Measurements from ENCODE around the gene NKX2-2. TPM values are rescaled to one million over a fixed set of nuclear protein-coding genes. Genes with fewer than 3 reads are reported as not detected.

NKX2-2 gene
- total and polyA plus RNA-seq, 2 donors (not counting 3 experiments of a cell fraction or from before 2014, with no cell fraction given): not detected

- TF ChIP-seq JUN (IDR thresholded peaks at IDR 0.05; ENCODE audit: borderline replicate concordance, insufficient read depth, insufficient read length, low read depth): no peak
- TF ChIP-seq CTCF (IDR thresholded peaks at IDR 0.05; ENCODE audit: extremely low read depth in 1 of 2, insufficient read depth in 1 of 2, low read depth in 1 of 2, low read length in 2 of 2): no peak
- TF ChIP-seq POLR2AphosphoS5 (IDR thresholded peaks at IDR 0.05; ENCODE audit: insufficient read depth, low read depth, low read length): no peak
- TF ChIP-seq FOS (IDR thresholded peaks at IDR 0.05; ENCODE audit: borderline replicate concordance, insufficient read depth, low read length): no peak
- no peak for TF ChIP-seq EZH2 (IDR thresholded peaks at IDR 0.05; ENCODE audit: borderline replicate concordance, low read depth, low read length, severe bottlenecking)
- no peak for TF ChIP-seq MAX (IDR thresholded peaks at IDR 0.05; ENCODE audit: insufficient read depth, insufficient read length)
- Histone ChIP-seq H3K4me1 (ENCODE audit: control insufficient read depth, extremely low read depth, insufficient read depth, low read length) (no peaks in the 10 kb centered on the region), H2AFZ (ENCODE audit: low read depth, low read length) (no peak overlapping the region), H3K9me1 (replicated peaks; ENCODE audit: control insufficient read depth, extremely low read depth, insufficient read depth, low read length) (no peaks in the 10 kb centered on the region), H3K4me2 (ENCODE audit: insufficient read depth, low read length) (no peak overlapping the region), H3K9ac (replicated peaks; ENCODE audit: extremely low read depth, insufficient read depth, low read length) (no peak overlapping the region), H3K4me3 (replicated peaks in 1 of 3; ENCODE audit: insufficient read depth in 1 of 3, low read depth in 1 of 3, low read length in 3 of 3) (no peak overlapping the region), H3K27ac (ENCODE audit: insufficient read depth, low read depth, low read length) (no peak overlapping the region), H3K79me2 (ENCODE audit: control insufficient read depth, insufficient read depth, low read length) (no peaks in the 10 kb centered on the region), H4K20me1 (replicated peaks; ENCODE audit: control insufficient read depth, extremely low read depth, insufficient read depth, low read length) (no peaks in the 10 kb centered on the region), H3K27me3 (ENCODE audit: control insufficient read depth in 2 of 2, insufficient read depth in 2 of 2, low read length in 2 of 2) (no peaks in the 10 kb centered on the region), H3K9me3 (replicated peaks; ENCODE audit: control insufficient read depth, insufficient read depth, low read length) (no peaks in the 10 kb centered on the region), H3K36me3 (ENCODE audit: control insufficient read depth in 2 of 2, extremely low read depth in 1 of 2, insufficient read depth in 2 of 2, low read length in 2 of 2) (no peaks in the 10 kb centered on the region)
- no peak for DNase-seq (ENCODE audit: low read depth, low spot score)
- intact Hi-C loops (cut with micrococcal nuclease): no loop called here
- no peak for FAIRE-seq
- CTCF ChIA-PET: no interaction called here
- dilution Hi-C loops (cut with MboI; ENCODE audit: extremely low pct_ligation_motif_present, low sequenced_read_pairs): no loop called here
- POLR2A ChIA-PET: no interaction called here
- BruUV-seq (replicated peaks): no TSS peak
Measured at GRCh38 chr20:21539512-21539911, 25.6 kb upstream of the NKX2-2 start.
